NCI-H345 treated with DMSO at 0.1 percent for 48 hours (cell line): ENCODE results near the gene KLHL29.

Experiments used
- DNase-seq: peaks from one replicate; lab custom pipeline; 2025; ENCODE audit not compliant: unreplicated experiment; lab: John Stamatoyannopoulos, UW

Gene KLHL29

DNA sequence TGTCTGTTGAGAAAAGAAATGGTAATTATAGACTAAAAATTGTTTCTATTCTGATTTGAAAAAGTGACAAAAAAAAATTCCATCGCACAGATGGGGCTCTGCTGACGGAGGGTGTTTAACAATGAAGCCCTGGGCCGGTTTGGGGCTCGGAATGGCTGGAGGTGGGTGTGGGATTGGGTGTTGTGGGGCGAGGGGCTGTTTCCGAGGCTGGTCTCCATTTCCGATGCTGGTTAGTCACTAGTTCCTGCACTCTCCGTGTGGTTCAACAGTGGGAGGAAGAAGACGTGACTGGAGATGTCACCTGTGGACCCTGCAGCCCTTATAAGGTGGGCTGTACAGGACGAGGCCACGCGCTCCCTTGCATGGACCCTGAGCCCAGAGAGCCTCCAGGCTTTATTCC lies 143.2 kb downstream of the KLHL29 start:
- no peak for DNase-seq

DNA sequence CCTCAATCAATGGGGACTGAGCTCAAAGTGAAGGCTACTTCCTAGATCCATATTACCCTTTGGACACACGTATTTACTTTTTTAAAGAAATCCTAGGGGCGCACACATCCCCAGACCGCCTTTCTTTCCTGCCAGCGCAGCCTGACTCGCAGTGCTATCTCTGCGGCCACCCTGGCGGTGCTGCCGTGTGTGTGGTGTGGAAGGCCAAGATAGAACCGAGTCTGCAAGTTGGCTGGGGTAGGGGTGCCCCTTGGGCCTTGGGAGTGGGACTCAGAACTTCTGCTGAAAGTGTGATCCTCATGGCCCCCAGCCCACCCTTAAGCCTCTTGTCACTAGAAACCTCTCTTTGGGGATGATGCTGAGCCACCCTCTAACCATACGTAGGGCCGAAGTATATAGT lies 143.7 kb downstream of the KLHL29 start:
- DNase-seq = no peak

DNA sequence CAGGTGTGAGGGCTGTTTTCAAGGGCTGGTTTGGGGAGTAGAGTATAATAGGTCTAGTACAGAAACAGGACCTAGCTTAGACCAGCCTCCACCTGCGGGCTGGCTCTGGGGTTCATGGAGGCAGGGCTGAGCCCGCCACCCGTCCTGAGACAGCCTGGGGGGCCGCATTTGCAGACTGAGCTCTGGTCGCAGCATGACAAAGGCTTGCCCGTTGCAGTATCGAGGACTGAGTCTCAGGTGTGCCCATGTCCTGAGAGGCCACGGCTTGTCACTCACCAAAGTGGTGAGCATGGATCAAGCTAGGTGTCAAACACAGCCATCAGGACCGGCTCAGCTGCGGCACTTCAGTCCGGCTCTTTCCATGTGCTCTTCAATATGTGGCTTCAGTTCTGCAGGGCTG lies 144.7 kb downstream of the KLHL29 start:
- no peak for DNase-seq

GRCh38 chr2:23530206-23530908 lies 145.4 kb downstream of the KLHL29 start:
- peak; percentile 70 for DNase-seq

DNA sequence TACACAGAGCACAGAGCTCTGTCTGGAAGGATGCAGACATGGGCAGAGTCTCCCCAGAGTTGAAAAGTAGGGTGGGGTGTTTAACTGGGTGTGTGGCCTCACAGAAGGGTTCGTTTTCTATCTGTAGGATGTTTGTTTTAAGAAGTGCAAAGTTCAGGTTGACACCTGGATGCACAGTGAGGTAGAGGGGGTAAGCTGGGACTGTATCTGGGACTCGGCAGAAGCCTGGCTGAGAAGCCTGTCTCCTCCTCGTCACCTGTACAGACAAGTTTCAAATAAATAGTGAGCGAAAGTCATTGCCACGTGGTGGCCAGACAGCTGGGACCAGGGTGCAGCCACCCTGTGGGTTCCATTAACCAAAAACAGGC lies 145.9 kb downstream of the KLHL29 start:
- DNase-seq = no peak

GRCh38 chr2:23531280-23531679 lies 146.3 kb downstream of the KLHL29 start:
- DNase-seq = no peak

DNA sequence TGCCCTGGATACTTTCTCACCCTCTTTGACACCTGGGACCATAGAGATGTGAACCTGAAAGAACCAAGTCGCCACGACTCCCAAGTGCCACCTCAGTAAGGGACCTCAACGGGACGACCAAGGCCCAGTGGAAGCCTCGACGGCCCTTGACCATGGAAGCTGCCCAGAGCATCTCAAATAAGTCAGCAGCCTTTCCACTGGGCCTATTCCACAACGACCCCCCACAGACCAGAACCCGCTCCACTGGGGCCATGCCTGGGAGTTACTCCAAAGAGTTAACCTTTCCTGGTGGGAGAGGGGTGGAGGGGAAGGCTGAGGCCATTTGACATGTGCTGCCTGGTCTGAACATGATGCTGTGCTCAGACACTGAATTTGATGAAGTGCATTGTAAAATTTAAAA lies 146.9 kb downstream of the KLHL29 start:
- DNase-seq = no peak

DNA sequence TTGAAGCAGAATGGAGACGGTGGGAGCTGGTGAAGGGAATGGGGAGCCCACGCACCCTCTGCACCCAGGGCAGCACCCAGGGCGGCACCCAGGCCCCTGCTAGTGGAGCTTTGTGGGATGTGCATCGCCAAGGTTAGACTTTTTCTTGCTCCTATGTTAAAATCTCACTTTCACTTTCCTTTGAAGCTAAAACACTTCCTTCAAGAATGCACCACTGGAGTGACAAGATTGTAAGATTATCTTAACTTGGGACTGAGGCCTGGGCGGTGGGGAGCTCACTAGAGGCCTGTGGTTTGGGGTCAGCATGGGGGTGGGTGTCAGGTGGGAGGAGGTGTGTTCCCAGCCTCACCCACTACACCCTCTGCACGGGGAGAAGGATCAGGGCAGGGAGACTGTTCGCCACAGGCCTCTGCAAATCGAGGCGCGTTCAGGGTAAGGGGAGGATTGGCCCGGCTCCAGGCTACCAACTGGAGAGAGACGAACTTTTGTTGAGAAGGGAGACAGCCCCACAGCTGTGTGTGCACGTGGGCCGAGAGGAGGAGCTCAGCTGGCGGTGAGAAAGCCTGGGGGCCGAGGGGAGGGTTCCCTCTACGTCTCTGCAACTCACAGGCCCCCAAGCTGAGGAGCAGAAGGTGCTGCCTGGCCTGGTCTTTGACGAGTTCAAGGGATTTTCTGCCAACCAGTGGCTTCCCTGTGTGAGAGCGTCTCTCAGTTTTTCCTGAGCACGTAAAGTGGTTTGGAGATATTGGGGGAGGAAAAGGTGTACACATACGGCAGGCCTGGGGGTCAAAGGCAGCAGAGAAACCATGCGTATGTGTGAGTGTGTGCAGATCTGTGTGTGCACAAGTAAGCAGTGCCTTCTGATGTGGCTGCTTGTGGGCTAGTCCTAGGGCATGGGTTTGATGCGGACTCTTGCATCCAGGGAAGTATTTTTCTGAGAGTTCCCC lies 147.7 kb downstream of the KLHL29 start:
- peak; percentile 96 for DNase-seq

DNA sequence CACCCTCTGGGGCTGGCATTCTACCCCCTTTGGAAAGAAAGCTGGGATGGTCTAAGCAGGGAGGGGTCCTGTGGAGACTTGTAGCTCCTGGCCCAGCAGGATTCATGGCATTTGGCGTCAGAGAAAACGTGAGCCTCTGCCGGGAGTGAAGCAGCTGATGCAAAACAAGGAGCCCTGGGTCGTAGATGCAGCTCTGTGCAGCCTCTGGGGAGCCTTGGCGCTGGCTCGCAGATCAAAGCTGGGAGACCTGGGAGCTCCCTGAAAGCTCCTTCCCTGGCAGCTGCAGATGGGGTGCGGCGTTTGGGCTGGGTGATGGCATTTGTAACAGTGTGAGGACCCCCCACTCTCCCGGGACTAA lies 148.3 kb downstream of the KLHL29 start:
- peak; percentile 73 for DNase-seq

DNA sequence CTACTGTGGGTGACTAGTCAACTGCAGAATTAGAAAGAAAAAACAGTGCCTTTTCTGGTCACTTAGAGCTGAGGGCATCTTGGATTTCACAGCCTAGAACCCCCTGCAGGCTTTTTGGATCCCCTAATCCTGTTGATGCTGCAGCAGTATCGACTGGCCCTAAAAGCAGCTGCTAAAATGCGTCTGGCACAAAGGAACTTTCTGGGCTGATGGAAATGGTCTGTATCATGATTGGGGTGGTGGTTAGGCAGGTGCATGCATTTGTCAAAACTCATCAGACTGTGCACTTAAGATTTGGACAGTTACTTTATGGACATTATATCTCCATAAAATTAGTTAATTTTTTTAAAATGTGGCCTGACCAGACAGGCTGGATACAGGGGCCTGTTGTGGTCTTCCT lies 149.8 kb downstream of the KLHL29 start:
- peak; percentile 85 for DNase-seq

DNA sequence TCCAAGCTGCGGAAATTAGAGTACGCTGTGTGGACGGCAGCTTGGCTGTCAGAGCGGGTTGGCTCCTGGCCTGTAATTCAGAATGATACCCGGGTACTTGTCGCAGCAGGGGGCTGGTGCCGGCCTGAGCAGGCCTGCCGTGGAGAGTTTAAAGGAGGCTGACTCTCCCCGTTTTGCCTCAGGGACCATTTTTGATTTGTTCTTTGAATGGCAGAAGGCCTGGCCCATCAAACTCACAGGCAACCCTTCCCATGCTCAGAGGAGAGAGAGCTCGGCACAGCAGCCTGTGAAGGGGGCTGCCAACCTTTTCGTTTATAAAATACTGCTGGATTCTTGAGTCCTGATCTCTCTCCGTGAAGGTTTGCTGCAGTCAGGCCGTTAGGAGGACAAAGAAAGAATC lies 151.3 kb downstream of the KLHL29 start:
- DNase-seq = peak; percentile 91

DNA sequence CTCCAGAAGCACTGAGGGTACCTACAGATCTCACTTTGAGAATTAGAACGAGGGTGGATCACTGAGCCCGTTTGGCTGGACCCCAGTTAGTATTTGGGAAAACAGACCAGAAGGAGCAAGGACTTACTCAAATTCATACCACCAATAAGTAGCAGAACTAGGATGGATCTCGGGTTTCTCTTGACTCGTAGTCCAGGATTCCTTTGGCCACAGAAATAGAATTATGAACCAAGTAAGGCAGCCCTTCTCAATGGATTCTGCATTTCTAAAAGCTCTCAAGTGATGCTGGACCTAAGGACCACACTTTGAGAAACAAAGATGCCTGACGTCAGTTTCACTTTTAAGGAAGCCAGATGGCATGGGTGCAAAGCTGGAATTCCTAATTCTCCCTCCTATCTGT lies 153.0 kb downstream of the KLHL29 start:
- DNase-seq = no peak

- no peak for DNase-seq
These were observed 153.6 kb downstream of the KLHL29 start for GRCh38 chr2:23538566-23538965.

DNA sequence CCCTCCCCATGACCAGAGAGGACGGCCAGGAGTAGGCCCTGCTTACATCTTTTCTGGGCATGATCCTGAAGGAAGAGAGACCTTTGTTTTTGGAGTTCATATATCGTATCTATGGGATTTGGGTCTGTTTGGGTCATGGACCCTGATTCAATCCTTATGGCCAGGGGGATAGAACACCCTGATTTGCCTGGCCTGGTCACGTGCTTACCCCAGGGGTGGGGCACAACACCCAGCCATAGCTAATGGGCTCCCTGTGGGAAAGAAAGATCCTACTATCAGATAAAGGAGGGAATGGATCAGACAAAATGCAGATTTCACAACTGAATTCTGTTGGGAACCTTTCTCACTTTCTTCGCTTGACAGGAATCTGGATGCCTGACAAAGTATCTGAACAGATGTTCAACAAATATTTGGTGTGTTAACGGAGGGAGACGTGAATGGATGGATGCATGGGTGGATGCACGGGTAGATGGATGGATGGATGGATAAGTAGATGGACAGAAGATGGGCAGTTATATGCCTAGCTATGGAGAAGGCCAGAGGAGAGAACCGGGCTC lies 155.9 kb downstream of the KLHL29 start:
- DNase-seq = no peak

GRCh38 chr2:23541503-23542229 lies 156.7 kb downstream of the KLHL29 start:
- DNase-seq = peak; percentile 55

- DNase-seq = no peak
These were observed 157.3 kb downstream of the KLHL29 start for GRCh38 chr2:23542230-23542789.

GRCh38 chr2:23543302-23543701 lies 158.3 kb downstream of the KLHL29 start:
- DNase-seq = no peak

- no peak for DNase-seq
These were observed 158.7 kb downstream of the KLHL29 start for GRCh38 chr2:23543728-23544127.

- DNase-seq = no peak
These were observed 159.8 kb downstream of the KLHL29 start for GRCh38 chr2:23544589-23545295.

- no peak for DNase-seq
These were observed 160.4 kb downstream of the KLHL29 start for GRCh38 chr2:23545396-23545795.
